GM12878 (cell line): ENCODE measurements around the gene SHANK3. TPM values are rescaled to one million over a fixed set of nuclear protein-coding genes. Genes with fewer than 3 reads are reported as not detected.

Experiments used
- ATAC-seq: fragments of 200-7000 bp; cut with Tn5 transposase; 3 replicates; pipeline ENCODE4 v1.9.1; 2020; ENCODE audit warnings: mild to moderate bottlenecking, moderate library complexity
- BruUV-seq: library from RNA; stranded (reverse); fragments of 400-500 nt; replicated peaks from 2 replicates; lab custom pipeline; 2021; lab: Mats Ljungman, UMichigan
- CTCF ChIA-PET: fragments of 300-600 bp; sonication (Branson Sonifier 250); formaldehyde crosslinking; extraction: SDS; loops from one replicate; lab custom pipeline; 2021; ENCODE audit warnings: inconsistent platforms; lab: Yijun Ruan, JAX
- POLR2A ChIA-PET: fragments of 350-600 bp; formaldehyde crosslinking; extraction: SDS; loops from one replicate; lab custom pipeline; 2021; ENCODE audit warnings: inconsistent platforms; lab: Charles Lee
- RAD21 ChIA-PET: fragments of 300-600 bp; sonication (Branson Sonifier 250); formaldehyde crosslinking; loops from one replicate; lab custom pipeline; 2023; ENCODE audit warnings: antibody characterized with exemption; ENCODE audit not compliant: unreplicated experiment; lab: Charles Lee
- SMC1A ChIA-PET: fragments of 300-600 bp; sonication (Branson Sonifier 250); formaldehyde crosslinking; loops from one replicate; lab custom pipeline; 2023; ENCODE audit not compliant: unreplicated experiment, uncharacterized antibody; lab: Charles Lee
- DNase-seq: peaks from one replicate; pipeline ENCODE4 v3.0.0-alpha.2; 2011; ENCODE audit warnings: low read depth, low spot score
- FAIRE-seq: peaks from 3 replicates; lab custom pipeline; 2011; peaks lifted over from hg19 to GRCh38; lab: Jason Lieb, UNC
- H2AFZ ChIP-seq: 2 replicates; pipeline ENCODE4 v1.6.0; 2011; ENCODE audit warnings: low read depth, low read length, control low read depth; ENCODE audit not compliant: control insufficient read depth
- H3K27ac ChIP-seq: 2 replicates; pipeline ENCODE4 v1.5.1; 2011; ENCODE audit warnings: control low read depth; ENCODE audit not compliant: control insufficient read depth, insufficient read depth
- H3K27me3 ChIP-seq, 2 experiments: replicated peaks in 1 of 2; 2 replicates each; pipeline versions ENCODE4 v1.6.0 to v1.6.1; 2011; ENCODE audit warnings: low read length in 1 of 2; ENCODE audit not compliant: control insufficient read depth in 2 of 2, insufficient read depth in 2 of 2
- H3K36me3 ChIP-seq, 2 experiments: 2 replicates each; pipeline ENCODE4 v1.5.1; 2011; ENCODE audit warnings: low read length in 1 of 2; ENCODE audit not compliant: control insufficient read depth in 2 of 2, insufficient read depth in 2 of 2
- H3K4me1 ChIP-seq: 2 replicates; pipeline ENCODE4 v1.6.1; 2011; ENCODE audit warnings: mild to moderate bottlenecking, low read length, moderate library complexity, mixed read lengths; ENCODE audit not compliant: control insufficient read depth, insufficient read depth
- H3K4me2 ChIP-seq: 2 replicates; pipeline ENCODE4 v1.6.0; 2011; ENCODE audit warnings: control low read depth; ENCODE audit not compliant: control insufficient read depth, insufficient read depth
- H3K4me3 ChIP-seq: fragments of 200-600 bp; sonication (generic); 2 replicates; pipeline ENCODE4 v1.5.1; 2016
- H3K79me2 ChIP-seq: 2 replicates; pipeline ENCODE4 v1.6.0; 2011; ENCODE audit warnings: low read length; ENCODE audit not compliant: control insufficient read depth, insufficient read depth
- H3K9ac ChIP-seq: 2 replicates; pipeline ENCODE4 v1.8.0; 2011; ENCODE audit warnings: low read length, control low read depth, mixed read lengths; ENCODE audit not compliant: control insufficient read depth, insufficient read depth
- H3K9me3 ChIP-seq: replicated peaks from 3 replicates; pipeline ENCODE4 v1.5.1; 2011; ENCODE audit warnings: mild to moderate bottlenecking, low read length; ENCODE audit not compliant: control insufficient read depth, insufficient read depth
- H4K20me1 ChIP-seq: 2 replicates; pipeline ENCODE4 v1.6.0; 2011; ENCODE audit not compliant: control insufficient read depth, insufficient read depth
- BCL3 ChIP-seq: IDR thresholded peaks from 2 replicates; pipeline ENCODE4 v1.6.1; 2011; ENCODE audit warnings: borderline replicate concordance, low read depth, mild to moderate bottlenecking, moderate library complexity, low read length; ENCODE audit not compliant: insufficient read depth, poor library complexity, severe bottlenecking
- E4F1 ChIP-seq: fragments of 450-650 bp; IDR thresholded peaks from 2 replicates; pipeline ENCODE4 v1.6.1; 2018; ENCODE audit warnings: borderline replicate concordance, mild to moderate bottlenecking; ENCODE audit not compliant: partially characterized antibody
- NFYA ChIP-seq: IDR thresholded peaks from 2 replicates; pipeline ENCODE4 v1.6.1; 2011; ENCODE audit warnings: low read depth, mild to moderate bottlenecking, low read length, improper control_type of control experiment, borderline replicate concordance
- WGBS: methylation state at CpG from one replicate; pipeline ENCODE4 v1.1.6; 2016; ENCODE audit warnings: low lambda C conversion rate; ENCODE audit not compliant: insufficient replicate concordance, insufficient coverage; ENCODE audit errors: missing lambda C conversion rate; 5-methylcytosine and 5-hydroxymethylcytosine counted together
- in situ Hi-C: fragments of 300-500 bp; cut with MboI; formaldehyde crosslinking; loops from 9 replicates; pipeline ENCODE4 v1.14.3; 2018; ENCODE audit warnings: mixed read lengths
- intact Hi-C: fragments of 100-400 bp; cut with micrococcal nuclease; formaldehyde crosslinking; loops from one replicate; pipeline ENCODE4 v1.14.2; 2022; ENCODE audit not compliant: unreplicated experiment
- polyA plus RNA-seq, 11 experiments: library from polyadenylated mRNA; depleted of rRNA in 4 of 11; unstranded in 6 of 11; stranded (reverse) in 5 of 11; fragments of >200 nt; fragmentation: Nextera tagmentation in 4 of 11; fragmentation: Illumina TruSeq in 1 of 11; extraction: Ambion mirVana in 4 of 11; extraction: Trizol in 1 of 11; gene quantifications; 1 replicate in 1 of 11; 2 replicates in 10 of 11; pipeline versions ENCODE4 v1.2.1 to v1.2.3, GENCODE V29; 2011 to 2016; ENCODE audit warnings: inconsistent platforms in 2 of 11, missing spikeins in 2 of 11, low read depth in 1 of 11
- total RNA-seq, 4 experiments: library from RNA; depleted of rRNA in 3 of 4; stranded (reverse); fragments of >200 nt in 3 of 4; fragmentation: Illumina TruSeq in 1 of 4; extraction: Trizol in 1 of 4; gene quantifications; 2 replicates each; pipeline versions ENCODE4 v1.2.1 to v1.2.3, GENCODE V29; 2013 to 2021
- TF ChIP-seq, protein P1 (sequence below): IDR thresholded peaks from 2 replicates; pipeline ENCODE4 v1.6.1; 2012; ENCODE audit warnings: improper control_type of control experiment, low read depth, low read length; ENCODE audit not compliant: insufficient replicate concordance
- TF ChIP-seq, protein P2 (sequence below): fragments of 450-650 bp; IDR thresholded peaks from 2 replicates; pipeline ENCODE4 v1.6.1; 2018; ENCODE audit warnings: mild to moderate bottlenecking, low read depth, moderate library complexity; ENCODE audit not compliant: partially characterized antibody

SHANK3 gene
- total and polyA plus RNA-seq, 10 of the 15 experiments (the other 5 are each of a cell fraction or from before 2014, with no cell fraction given), result under 0.01 to 0.10 (median 0.05) TPM; not detected in 6

- TF ChIP-seq, protein P1, sequence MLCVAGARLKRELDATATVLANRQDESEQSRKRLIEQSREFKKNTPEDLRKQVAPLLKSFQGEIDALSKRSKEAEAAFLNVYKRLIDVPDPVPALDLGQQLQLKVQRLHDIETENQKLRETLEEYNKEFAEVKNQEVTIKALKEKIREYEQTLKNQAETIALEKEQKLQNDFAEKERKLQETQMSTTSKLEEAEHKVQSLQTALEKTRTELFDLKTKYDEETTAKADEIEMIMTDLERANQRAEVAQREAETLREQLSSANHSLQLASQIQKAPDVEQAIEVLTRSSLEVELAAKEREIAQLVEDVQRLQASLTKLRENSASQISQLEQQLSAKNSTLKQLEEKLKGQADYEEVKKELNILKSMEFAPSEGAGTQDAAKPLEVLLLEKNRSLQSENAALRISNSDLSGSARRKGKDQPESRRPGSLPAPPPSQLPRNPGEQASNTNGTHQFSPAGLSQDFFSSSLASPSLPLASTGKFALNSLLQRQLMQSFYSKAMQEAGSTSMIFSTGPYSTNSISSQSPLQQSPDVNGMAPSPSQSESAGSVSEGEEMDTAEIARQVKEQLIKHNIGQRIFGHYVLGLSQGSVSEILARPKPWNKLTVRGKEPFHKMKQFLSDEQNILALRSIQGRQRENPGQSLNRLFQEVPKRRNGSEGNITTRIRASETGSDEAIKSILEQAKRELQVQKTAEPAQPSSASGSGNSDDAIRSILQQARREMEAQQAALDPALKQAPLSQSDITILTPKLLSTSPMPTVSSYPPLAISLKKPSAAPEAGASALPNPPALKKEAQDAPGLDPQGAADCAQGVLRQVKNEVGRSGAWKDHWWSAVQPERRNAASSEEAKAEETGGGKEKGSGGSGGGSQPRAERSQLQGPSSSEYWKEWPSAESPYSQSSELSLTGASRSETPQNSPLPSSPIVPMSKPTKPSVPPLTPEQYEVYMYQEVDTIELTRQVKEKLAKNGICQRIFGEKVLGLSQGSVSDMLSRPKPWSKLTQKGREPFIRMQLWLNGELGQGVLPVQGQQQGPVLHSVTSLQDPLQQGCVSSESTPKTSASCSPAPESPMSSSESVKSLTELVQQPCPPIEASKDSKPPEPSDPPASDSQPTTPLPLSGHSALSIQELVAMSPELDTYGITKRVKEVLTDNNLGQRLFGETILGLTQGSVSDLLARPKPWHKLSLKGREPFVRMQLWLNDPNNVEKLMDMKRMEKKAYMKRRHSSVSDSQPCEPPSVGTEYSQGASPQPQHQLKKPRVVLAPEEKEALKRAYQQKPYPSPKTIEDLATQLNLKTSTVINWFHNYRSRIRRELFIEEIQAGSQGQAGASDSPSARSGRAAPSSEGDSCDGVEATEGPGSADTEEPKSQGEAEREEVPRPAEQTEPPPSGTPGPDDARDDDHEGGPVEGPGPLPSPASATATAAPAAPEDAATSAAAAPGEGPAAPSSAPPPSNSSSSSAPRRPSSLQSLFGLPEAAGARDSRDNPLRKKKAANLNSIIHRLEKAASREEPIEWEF, result no peak
- no peak for TF ChIP-seq BCL3
Observed at GRCh38 chr22:50718352-50718709, 45.7 kb downstream of the SHANK3 start (continued).

DNA sequence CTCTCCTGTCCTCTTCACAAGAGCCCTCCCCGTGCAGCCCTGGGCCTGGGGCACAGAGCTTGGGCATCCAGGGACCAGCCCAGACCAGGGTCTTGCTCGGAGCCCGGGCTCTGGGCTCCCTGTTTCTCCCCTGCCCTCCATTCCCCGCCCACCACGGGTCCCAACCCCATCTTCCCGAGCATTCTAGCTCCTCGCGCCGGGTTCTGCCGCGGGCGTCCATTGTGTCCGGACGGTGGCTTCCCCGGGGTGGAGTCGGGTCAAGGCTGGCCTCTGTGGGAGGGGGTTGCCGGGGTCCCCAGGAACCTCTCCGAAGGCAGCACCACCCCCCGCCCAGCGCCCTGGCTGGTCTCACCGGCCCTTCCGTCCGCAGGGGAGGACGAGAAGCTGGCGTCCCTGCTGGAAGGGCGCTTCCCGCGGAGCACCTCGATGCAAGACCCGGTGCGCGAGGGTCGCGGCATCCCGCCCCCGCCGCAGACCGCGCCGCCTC lies 47.2 kb downstream of the SHANK3 start:
- Histone ChIP-seq H3K27me3 (peaks cover 0 to 3% of the 10 kb centered on the region in 2 experiments; a peak in 2 of 4 replicates), H3K79me2 (no peaks in the 10 kb centered on the region), H3K9me3 (no peaks in the 10 kb centered on the region; the same call in 2 of the 3 replicates), H4K20me1 (no peaks in the 10 kb centered on the region), H3K4me1 (no peaks in the 10 kb centered on the region), H3K27ac (no peak overlapping the region), H3K36me3 (no peaks in the 10 kb centered on the region), H2AFZ (no peak overlapping the region), H3K4me3 (no peak overlapping the region), H3K4me2 (no peak overlapping the region), H3K9ac (no peak overlapping the region)
- ChIA-PET CTCF (no interaction called here), SMC1A (no interaction called here), POLR2A (no interaction called here), RAD21 (no interaction called here)
- no TSS peak for BruUV-seq
- in situ Hi-C loops (no loop called here), intact Hi-C loops (no loop called here)
- no peak for DNase-seq
- 76% methylated on average over 24 of the region's 40 CpGs for WGBS
- ATAC-seq, result no peak
- no peak for FAIRE-seq
- TF ChIP-seq, protein P2, sequence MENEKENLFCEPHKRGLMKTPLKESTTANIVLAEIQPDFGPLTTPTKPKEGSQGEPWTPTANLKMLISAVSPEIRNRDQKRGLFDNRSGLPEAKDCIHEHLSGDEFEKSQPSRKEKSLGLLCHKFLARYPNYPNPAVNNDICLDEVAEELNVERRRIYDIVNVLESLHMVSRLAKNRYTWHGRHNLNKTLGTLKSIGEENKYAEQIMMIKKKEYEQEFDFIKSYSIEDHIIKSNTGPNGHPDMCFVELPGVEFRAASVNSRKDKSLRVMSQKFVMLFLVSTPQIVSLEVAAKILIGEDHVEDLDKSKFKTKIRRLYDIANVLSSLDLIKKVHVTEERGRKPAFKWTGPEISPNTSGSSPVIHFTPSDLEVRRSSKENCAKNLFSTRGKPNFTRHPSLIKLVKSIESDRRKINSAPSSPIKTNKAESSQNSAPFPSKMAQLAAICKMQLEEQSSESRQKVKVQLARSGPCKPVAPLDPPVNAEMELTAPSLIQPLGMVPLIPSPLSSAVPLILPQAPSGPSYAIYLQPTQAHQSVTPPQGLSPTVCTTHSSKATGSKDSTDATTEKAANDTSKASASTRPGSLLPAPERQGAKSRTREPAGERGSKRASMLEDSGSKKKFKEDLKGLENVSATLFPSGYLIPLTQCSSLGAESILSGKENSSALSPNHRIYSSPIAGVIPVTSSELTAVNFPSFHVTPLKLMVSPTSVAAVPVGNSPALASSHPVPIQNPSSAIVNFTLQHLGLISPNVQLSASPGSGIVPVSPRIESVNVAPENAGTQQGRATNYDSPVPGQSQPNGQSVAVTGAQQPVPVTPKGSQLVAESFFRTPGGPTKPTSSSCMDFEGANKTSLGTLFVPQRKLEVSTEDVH, result no peak
- no peak for TF ChIP-seq NFYA
- no peak for TF ChIP-seq E4F1
